ENCODE measurements around the gene LAMC3. TPM values are rescaled to one million over a fixed set of nuclear protein-coding genes. Genes with fewer than 3 reads are reported as not detected.

Gene LAMC3
- polyA plus RNA-seq, 1 experiment = 0.01 TPM

- TF ChIP-seq CTCF (IDR thresholded peaks at IDR 0.05; ENCODE audit: insufficient read depth, low read depth, low read length) = no peak
- H3K4me3 ChIP-seq (ENCODE audit: low read depth, low read length) = no peak overlapping the region
- POLR2A ChIA-PET = no interaction called here
- CTCF ChIA-PET = interaction anchor here (1.3 to 2.1 kb wide), 3 partner anchors 9 to 274 kb away, joined by 3 to 11 read pairs (median 6); no protein-coding TSS in a partner anchor
- H3K36me3 ChIP-seq (ENCODE audit: control insufficient read depth, insufficient read depth, low read length) = no peaks in the 10 kb centered on the region
- H3K27me3 ChIP-seq (ENCODE audit: control insufficient read depth, insufficient read depth, low read length) = peaks cover 28% of the 10 kb centered on the region
- no peak for DNase-seq (ENCODE audit: low read depth)
Measured at GRCh38 chr9:130974697-130975096, 34.3 kb upstream of the LAMC3 start.

GRCh38 chr9:130975156-130975555 lies 33.8 kb upstream of the LAMC3 start:
- no peak for TF ChIP-seq CTCF (IDR thresholded peaks at IDR 0.05; ENCODE audit: insufficient read depth, low read depth, low read length)
- Histone ChIP-seq H3K36me3 (ENCODE audit: control insufficient read depth, insufficient read depth, low read length) (no peaks in the 10 kb centered on the region), H3K4me3 (ENCODE audit: low read depth, low read length) (no peak overlapping the region), H3K27me3 (ENCODE audit: control insufficient read depth, insufficient read depth, low read length) (peaks cover 31% of the 10 kb centered on the region)
- ChIA-PET POLR2A (no interaction called here), CTCF (interaction anchor here (0.8 to 2.1 kb wide), 5 partner anchors 10 to 274 kb away, joined by 3 to 11 read pairs (median 5); no protein-coding TSS in a partner anchor)
- DNase-seq (ENCODE audit: low read depth) = no peak

GRCh38 chr9:130975932-130976841 lies 32.8 kb upstream of the LAMC3 start:
- Histone ChIP-seq H3K4me3 (ENCODE audit: low read depth, low read length) (no peak overlapping the region), H3K36me3 (ENCODE audit: control insufficient read depth, insufficient read depth, low read length) (no peaks in the 10 kb centered on the region), H3K27me3 (ENCODE audit: control insufficient read depth, insufficient read depth, low read length) (peaks cover 31% of the 10 kb centered on the region)
- no peak for DNase-seq (ENCODE audit: low read depth)
- ChIA-PET CTCF (interaction anchor here (0.8 to 1.9 kb wide), 3 partner anchors 11 to 70 kb away, joined by 4 to 11 read pairs (median 5); no protein-coding TSS in a partner anchor), POLR2A (no interaction called here)
- no peak for TF ChIP-seq CTCF (IDR thresholded peaks at IDR 0.05; ENCODE audit: insufficient read depth, low read depth, low read length)

GRCh38 chr9:130977811-130978221 lies 31.2 kb upstream of the LAMC3 start:
- ChIA-PET CTCF (interaction anchor here (0.7 kb wide), 1 partner anchor 535 kb away, joined by 4 read pairs; no protein-coding TSS in a partner anchor), POLR2A (no interaction called here)
- no peak for DNase-seq (ENCODE audit: low read depth)
- H3K27me3 ChIP-seq (ENCODE audit: control insufficient read depth, insufficient read depth, low read length) = peaks cover 18% of the 10 kb centered on the region
- H3K36me3 ChIP-seq (ENCODE audit: control insufficient read depth, insufficient read depth, low read length) = no peaks in the 10 kb centered on the region
- no peak for TF ChIP-seq CTCF (IDR thresholded peaks at IDR 0.05; ENCODE audit: insufficient read depth, low read depth, low read length)
- no peak overlapping the region for H3K4me3 ChIP-seq (ENCODE audit: low read depth, low read length)

GRCh38 chr9:130979591-130980385 lies 29.2 kb upstream of the LAMC3 start:
- peaks cover 12% of the 10 kb centered on the region for H3K27me3 ChIP-seq (ENCODE audit: control insufficient read depth, insufficient read depth, low read length)
- DNase-seq (ENCODE audit: low read depth) = no peak
- TF ChIP-seq CTCF (IDR thresholded peaks at IDR 0.05; ENCODE audit: insufficient read depth, low read depth, low read length) = no peak
- H3K36me3 ChIP-seq (ENCODE audit: control insufficient read depth, insufficient read depth, low read length) = no peaks in the 10 kb centered on the region
- H3K4me3 ChIP-seq (ENCODE audit: low read depth, low read length) = no peak overlapping the region
- CTCF ChIA-PET = interaction anchor here (1.2 kb wide), 1 partner anchor 17 kb away, joined by 3 read pairs; no protein-coding TSS in a partner anchor
- POLR2A ChIA-PET = no interaction called here
